MCF 10A (cell line): Measurements from ENCODE around the gene SEMA3A. TPM values are rescaled to one million over a fixed set of nuclear protein-coding genes. Genes with fewer than 3 reads are reported as not detected.

ENCODE experiments used
- BruUV-seq: library from RNA; stranded (reverse); fragments of 400-500 nt; replicated peaks from 2 replicates; lab custom pipeline; 2021; lab: Mats Ljungman, UMichigan
- CTCF ChIA-PET: fragments of 300-600 bp; sonication (Branson Sonifier 250); formaldehyde crosslinking; extraction: SDS; loops from one replicate; lab custom pipeline; 2021; ENCODE audit warnings: antibody characterized with exemption, inconsistent platforms; lab: Yijun Ruan, JAX
- POLR2A ChIA-PET: fragments of 300-600, 350-650 bp; sonication (Branson Sonifier 250); formaldehyde crosslinking; extraction: SDS; loops from one replicate; lab custom pipeline; 2020; ENCODE audit warnings: antibody characterized with exemption, inconsistent platforms; lab: Yijun Ruan, JAX
- DNase-seq: peaks from one replicate; pipeline ENCODE4 v3.0.0-alpha.2; 2018; ENCODE audit not compliant: unreplicated experiment
- H3K27ac Mint-ChIP-seq: one replicate; pipeline ENCODE4 v1.8.0; 2022; ENCODE audit warnings: mild to moderate bottlenecking, low read depth, mixed read lengths; ENCODE audit not compliant: unreplicated experiment
- H3K27me3 Mint-ChIP-seq: one replicate; pipeline ENCODE4 v1.8.0; 2022; ENCODE audit warnings: mixed read lengths; ENCODE audit not compliant: insufficient read depth, unreplicated experiment
- H3K36me3 Mint-ChIP-seq: one replicate; pipeline ENCODE4 v1.8.0; 2022; ENCODE audit warnings: mild to moderate bottlenecking, moderate library complexity, mixed read lengths; ENCODE audit not compliant: insufficient read depth, unreplicated experiment
- H3K4me1 Mint-ChIP-seq: one replicate; pipeline ENCODE4 v1.8.0; 2022; ENCODE audit warnings: mixed read lengths; ENCODE audit not compliant: insufficient read depth, unreplicated experiment
- H3K4me3 Mint-ChIP-seq: one replicate; pipeline ENCODE4 v1.8.0; 2022; ENCODE audit warnings: mild to moderate bottlenecking, moderate library complexity, mixed read lengths; ENCODE audit not compliant: unreplicated experiment
- H3K9me3 Mint-ChIP-seq: one replicate; pipeline ENCODE4 v1.8.0; 2022; ENCODE audit warnings: mixed read lengths; ENCODE audit not compliant: unreplicated experiment
- CTCF ChIP-seq: fragments of 200-600 bp; IDR thresholded peaks from one replicate; pipeline ENCODE4 v1.8.0; 2022; ENCODE audit warnings: antibody characterized with exemption, mild to moderate bottlenecking; ENCODE audit not compliant: unreplicated experiment
- intact Hi-C: fragments of 100-400 bp; cut with micrococcal nuclease; formaldehyde crosslinking; loops from 2 replicates; pipeline ENCODE4 v1.14.1; 2022
- total RNA-seq: library from RNA; stranded (reverse); gene quantifications from 2 replicates; pipeline ENCODE4 v1.2.3, GENCODE V29; 2022

SEMA3A gene
- total RNA-seq, 1 experiment from 2014 or later = 3.2 TPM

- no peak overlapping the region for H3K27ac Mint-ChIP-seq
- H3K36me3 Mint-ChIP-seq = no peaks in the 10 kb centered on the region
- CTCF ChIA-PET = no interaction called here
- H3K27me3 Mint-ChIP-seq = no peaks in the 10 kb centered on the region
- TF ChIP-seq CTCF = no peak
- DNase-seq = no peak
- H3K4me3 Mint-ChIP-seq = no peak overlapping the region
- no peaks in the 10 kb centered on the region for H3K9me3 Mint-ChIP-seq
- intact Hi-C loops = no loop called here
- no TSS peak for BruUV-seq
- POLR2A ChIA-PET = no interaction called here
- no peaks in the 10 kb centered on the region for H3K4me1 Mint-ChIP-seq
Observed at GRCh38 chr7:84002348-84002747, 192.2 kb downstream of the SEMA3A start.

- Mint-ChIP-seq H3K9me3 (no peaks in the 10 kb centered on the region), H3K4me1 (no peaks in the 10 kb centered on the region), H3K36me3 (no peaks in the 10 kb centered on the region), H3K4me3 (no peak overlapping the region), H3K27me3 (no peaks in the 10 kb centered on the region), H3K27ac (no peak overlapping the region)
- TF ChIP-seq CTCF = no peak
- POLR2A ChIA-PET = no interaction called here
- CTCF ChIA-PET = no interaction called here
- peak; percentile 14 for DNase-seq
- intact Hi-C loops = no loop called here
- BruUV-seq = no TSS peak
Observed at GRCh38 chr7:83996879-83997278, 197.7 kb downstream of the SEMA3A start.

GRCh38 chr7:83987764-83988163 lies 206.8 kb downstream of the SEMA3A start:
- TF ChIP-seq CTCF = no peak
- DNase-seq = no peak
- Mint-ChIP-seq H3K27ac (no peak overlapping the region), H3K4me1 (no peaks in the 10 kb centered on the region), H3K9me3 (no peaks in the 10 kb centered on the region), H3K36me3 (no peaks in the 10 kb centered on the region), H3K4me3 (no peak overlapping the region), H3K27me3 (no peaks in the 10 kb centered on the region)
- ChIA-PET POLR2A (no interaction called here), CTCF (interaction anchor here (0.6 kb wide), 1 partner anchor 9 kb away, joined by 3 read pairs; no protein-coding TSS in a partner anchor)
- intact Hi-C loops = no loop called here
- no TSS peak for BruUV-seq

GRCh38 chr7:83985821-83986220 lies 208.8 kb downstream of the SEMA3A start:
- intact Hi-C loops = no loop called here
- no peaks in the 10 kb centered on the region for H3K36me3 Mint-ChIP-seq
- CTCF ChIA-PET = interaction anchor here (0.5 to 1.4 kb wide), 3 partner anchors 8 to 551 kb away, joined by 3 to 6 read pairs (median 3); no protein-coding TSS in a partner anchor

More at GRCh38 chr7:83985821-83986220, 208.8 kb downstream of the SEMA3A start:
- no peak for TF ChIP-seq CTCF
- H3K27me3 Mint-ChIP-seq = no peaks in the 10 kb centered on the region
- no peaks in the 10 kb centered on the region for H3K4me1 Mint-ChIP-seq
- DNase-seq = no peak
- no peaks in the 10 kb centered on the region for H3K9me3 Mint-ChIP-seq
- no peak overlapping the region for H3K27ac Mint-ChIP-seq
- no peak overlapping the region for H3K4me3 Mint-ChIP-seq
- BruUV-seq = no TSS peak
- POLR2A ChIA-PET = no interaction called here
